Skeletal muscle tissue (tissue), 4 donors: ENCODE results near the gene C16orf89. TPM values are rescaled to one million over a fixed set of nuclear protein-coding genes. Genes with fewer than 3 reads are reported as not detected.

ENCODE experiments used
- H3K27ac ChIP-seq: one replicate; pipeline ENCODE4 v1.7.0; 2013; ENCODE audit warnings: mild to moderate bottlenecking, low read depth, low read length, inconsistent platforms
- H3K27me3 ChIP-seq, 3 donors: one replicate each; pipeline ENCODE4 v1.7.0; 2013; ENCODE audit warnings: low read length in 3 of 3; ENCODE audit not compliant: control insufficient read depth in 3 of 3, insufficient read depth in 3 of 3
- H3K36me3 ChIP-seq, 3 donors: one replicate each; pipeline ENCODE4 v1.7.0; 2013; ENCODE audit warnings: low read length in 3 of 3; ENCODE audit not compliant: control insufficient read depth in 3 of 3, insufficient read depth in 3 of 3
- H3K4me1 ChIP-seq, 3 donors: one replicate each; pipeline ENCODE4 v1.7.0; 2013; ENCODE audit warnings: low read length in 3 of 3, mild to moderate bottlenecking in 3 of 3; ENCODE audit not compliant: control insufficient read depth in 3 of 3, insufficient read depth in 3 of 3
- H3K4me3 ChIP-seq, 3 donors: one replicate each; pipeline ENCODE4 v1.7.0; 2013; ENCODE audit warnings: low read length in 3 of 3
- H3K9ac ChIP-seq, 3 donors: one replicate each; pipeline ENCODE4 v1.7.0; 2013; ENCODE audit warnings: low read length in 3 of 3, mild to moderate bottlenecking in 3 of 3, moderate library complexity in 2 of 3, low read depth in 1 of 3
- H3K9me3 ChIP-seq, 3 donors: one replicate each; pipeline ENCODE4 v1.7.0; 2013; ENCODE audit warnings: low read length in 3 of 3; ENCODE audit not compliant: control insufficient read depth in 3 of 3
- total RNA-seq: library from RNA; depleted of rRNA; stranded (reverse); fragments of >200 nt; gene quantifications from one replicate; pipeline ENCODE4 v1.2.3, GENCODE V29; 2014
- donor health status: Osteomylitis.

C16orf89 gene
- total RNA-seq, 1 donor from 2014 or later: 2.1 TPM

DNA sequence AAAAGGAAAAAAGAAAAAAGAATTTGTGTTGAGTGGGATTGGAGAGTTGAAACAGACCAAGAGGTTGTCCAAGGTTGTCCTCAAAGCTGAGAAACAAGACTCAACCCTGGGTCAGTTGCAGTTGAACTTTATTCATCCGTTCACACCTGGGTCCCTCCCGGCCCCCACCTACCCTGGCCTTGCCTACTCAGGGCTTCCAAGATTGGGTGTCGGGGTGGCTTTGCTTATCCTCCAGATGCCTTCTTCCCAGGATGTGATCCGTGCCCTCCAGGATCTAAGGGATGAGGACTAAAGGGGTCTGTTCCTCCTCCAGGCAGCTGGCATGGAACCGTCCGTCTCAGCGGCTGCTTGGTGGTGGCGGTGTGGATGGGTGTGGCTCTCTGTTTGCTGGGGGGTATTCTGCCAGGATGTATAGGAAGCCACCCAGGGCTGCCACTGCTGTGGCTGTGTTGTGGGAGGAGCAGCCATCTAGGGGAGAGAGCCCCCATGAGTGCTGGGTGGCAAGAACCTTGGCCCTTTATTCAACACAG is 21.7 kb downstream of the C16orf89 start:
- Histone ChIP-seq H3K9me3 (no peaks in the 10 kb centered on the region), H3K27me3 (peaks cover 0 to 6% (median 0%) of the 10 kb centered on the region in 3 donors), H3K4me3 (no peak overlapping the region), H3K9ac (no peak overlapping the region), H3K27ac (no peak overlapping the region), H3K36me3 (no peaks in the 10 kb centered on the region), H3K4me1 (no peaks in the 10 kb centered on the region)

DNA sequence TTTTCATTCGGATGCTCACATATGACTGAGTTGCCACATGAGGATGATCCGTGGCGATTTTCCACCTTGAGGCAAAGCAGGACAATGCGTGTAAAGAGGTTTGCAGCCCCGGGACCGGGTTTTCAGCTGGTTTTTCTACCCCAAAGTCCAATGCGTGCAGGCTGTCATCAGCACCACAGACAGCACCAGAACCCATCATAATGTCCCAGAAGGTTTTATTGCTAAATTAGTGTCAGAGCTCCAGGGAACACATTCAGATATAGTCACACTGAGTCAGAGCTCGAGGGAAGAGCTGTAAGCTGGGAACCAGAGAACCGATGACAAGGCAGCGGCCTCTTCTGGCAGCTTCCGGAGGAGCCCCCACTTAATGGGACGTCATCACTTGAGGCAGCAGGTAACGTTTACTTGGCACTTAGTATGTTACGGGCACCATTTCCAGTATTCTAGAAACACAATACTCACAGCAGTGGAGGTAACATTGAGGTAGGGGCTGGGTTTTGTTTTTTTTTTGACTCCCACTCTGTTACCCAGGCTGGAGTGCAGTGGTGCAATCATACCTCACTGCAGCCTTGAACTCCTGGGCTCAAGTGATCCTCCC is 23.1 kb downstream of the C16orf89 start:
- Histone ChIP-seq H3K4me3 (no peak overlapping the region), H3K36me3 (no peaks in the 10 kb centered on the region), H3K9me3 (no peaks in the 10 kb centered on the region), H3K27ac (no peak overlapping the region), H3K9ac (no peak overlapping the region), H3K27me3 (peaks cover 0 to 6% (median 0%) of the 10 kb centered on the region in 3 donors), H3K4me1 (no peaks in the 10 kb centered on the region)

DNA sequence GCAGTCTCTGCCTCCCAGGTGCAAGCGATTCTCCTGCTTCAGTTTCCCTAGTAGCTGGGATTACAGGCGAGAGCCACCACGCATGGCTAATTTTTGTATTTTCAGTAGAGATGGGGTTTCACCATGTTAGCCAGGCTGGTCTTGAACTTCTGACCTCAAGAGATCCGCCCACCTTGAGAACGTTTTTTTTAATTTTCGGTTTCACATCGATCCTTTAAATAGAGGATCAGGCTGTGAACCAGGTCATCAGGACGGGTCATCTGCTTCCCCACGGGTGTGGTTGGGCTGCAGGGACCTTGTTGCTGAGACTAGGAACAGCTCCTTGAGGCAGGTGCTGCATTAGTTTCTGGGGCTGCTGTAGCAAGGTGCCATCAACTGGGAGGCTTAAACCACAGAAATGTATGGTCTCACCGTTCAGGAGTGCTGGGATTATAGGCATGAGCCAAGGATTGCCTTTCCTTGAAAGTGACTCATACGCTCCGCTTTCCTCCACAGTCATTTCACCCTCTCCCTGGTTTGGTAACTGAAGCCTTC is 24.1 kb downstream of the C16orf89 start:
- no peak overlapping the region for H3K27ac ChIP-seq
- no peaks in the 10 kb centered on the region for H3K9me3 ChIP-seq
- no peaks in the 10 kb centered on the region for H3K36me3 ChIP-seq
- no peak overlapping the region for H3K4me3 ChIP-seq
- H3K9ac ChIP-seq: no peak overlapping the region
- H3K27me3 ChIP-seq: peaks cover 0 to 6% (median 0%) of the 10 kb centered on the region in 3 donors
- no peaks in the 10 kb centered on the region for H3K4me1 ChIP-seq

DNA sequence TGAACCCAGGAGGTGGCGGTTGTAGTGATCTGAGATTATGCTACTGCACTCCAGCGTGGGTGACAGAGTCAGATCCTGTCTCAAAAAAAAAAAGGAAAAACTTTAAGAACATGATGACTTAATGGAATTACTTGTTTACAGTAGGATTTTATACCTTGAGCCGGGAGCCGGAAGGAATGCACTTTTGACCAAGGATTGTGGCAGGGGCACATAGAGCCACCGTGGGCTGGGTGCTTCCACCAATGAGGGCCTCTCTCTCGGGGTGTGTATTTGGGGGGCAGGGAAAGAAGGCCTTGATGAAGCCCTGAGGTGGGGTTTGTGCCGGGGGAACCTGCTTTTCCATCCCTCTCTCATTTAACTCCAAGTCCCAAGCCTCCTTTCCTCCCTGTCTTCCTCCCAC is 25.3 kb downstream of the C16orf89 start:
- Histone ChIP-seq H3K9me3 (no peaks in the 10 kb centered on the region), H3K27me3 (peaks cover 0 to 6% (median 0%) of the 10 kb centered on the region in 3 donors), H3K4me1 (no peaks in the 10 kb centered on the region), H3K9ac (no peak overlapping the region), H3K4me3 (no peak overlapping the region), H3K27ac (no peak overlapping the region), H3K36me3 (no peaks in the 10 kb centered on the region)

DNA sequence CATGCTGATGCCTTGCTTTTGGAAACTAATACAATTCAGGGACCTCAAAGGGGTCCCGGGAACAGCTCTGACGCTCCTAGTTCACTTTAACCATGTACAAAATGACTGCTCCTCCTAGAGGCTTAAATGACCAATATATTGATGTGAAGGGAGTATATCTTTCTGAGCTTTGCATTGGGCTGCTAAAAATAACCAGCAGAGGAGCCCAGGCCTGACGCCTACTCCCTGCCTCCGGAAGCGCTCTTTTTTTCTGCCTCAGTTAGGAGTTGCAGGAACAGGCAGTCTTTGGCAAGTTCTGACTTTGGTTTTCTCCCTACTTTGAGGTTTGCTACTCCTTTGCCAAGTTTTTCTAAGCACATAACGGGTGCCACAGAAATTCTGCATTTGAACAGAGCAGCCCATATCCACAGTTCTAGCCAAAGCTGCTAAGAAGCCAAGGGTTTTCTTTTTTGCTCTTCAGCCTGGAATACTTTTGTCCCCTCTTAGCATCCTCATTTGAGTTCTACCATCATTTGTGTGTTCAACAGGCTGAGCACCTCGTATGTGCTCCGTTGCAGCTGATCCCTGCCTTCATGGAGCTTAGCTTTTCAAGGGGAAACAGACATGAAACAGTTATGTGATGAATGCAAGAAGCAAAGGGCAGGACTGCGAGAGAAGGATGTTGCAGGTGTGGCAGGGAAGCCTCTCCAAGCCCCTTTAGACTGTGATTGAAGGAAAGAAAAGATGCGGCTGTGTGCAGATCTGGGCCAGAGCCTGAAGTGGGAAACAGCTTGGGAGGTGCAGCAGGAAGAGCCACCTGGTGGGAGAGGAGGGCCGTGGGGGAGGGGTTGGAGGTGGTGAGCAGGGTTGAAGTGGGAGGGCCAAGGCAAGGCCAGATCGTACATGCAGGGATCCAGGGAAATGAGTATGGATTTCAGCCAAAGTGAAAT is 29.3 kb downstream of the C16orf89 start:
- Histone ChIP-seq H3K27ac (no peak overlapping the region), H3K4me3 (no peak overlapping the region), H3K9me3 (no peaks in the 10 kb centered on the region), H3K9ac (no peak overlapping the region), H3K27me3 (peaks cover 0 to under 1% (median 0%) of the 10 kb centered on the region in 3 donors), H3K36me3 (peaks cover 0 to 5% (median 2%) of the 10 kb centered on the region in 3 donors), H3K4me1 (peaks cover 13 to 22% (median 13%) of the 10 kb centered on the region in 3 donors)

DNA sequence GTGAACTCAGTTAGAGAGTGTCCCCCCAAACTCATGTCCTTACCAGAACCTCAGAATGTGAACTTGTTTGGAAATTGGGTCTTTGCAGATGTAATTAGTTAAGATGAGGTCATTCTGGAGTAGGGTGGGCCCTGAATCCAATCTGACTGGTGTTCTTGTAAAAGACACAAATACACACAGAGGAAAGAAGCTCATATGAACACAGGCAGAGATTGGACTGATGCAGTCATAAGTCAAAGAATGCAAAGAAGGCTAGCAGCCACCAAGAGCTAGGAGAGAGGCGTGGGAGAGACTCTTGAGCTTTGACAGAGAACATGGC is 29.9 kb downstream of the C16orf89 start:
- Histone ChIP-seq H3K27me3 (no peaks in the 10 kb centered on the region), H3K9me3 (no peaks in the 10 kb centered on the region), H3K4me3 (no peak overlapping the region), H3K9ac (no peak overlapping the region), H3K4me1 (peaks cover 13 to 22% (median 13%) of the 10 kb centered on the region in 3 donors), H3K27ac (no peak overlapping the region), H3K36me3 (peaks cover 0 to 8% (median 5%) of the 10 kb centered on the region in 3 donors)

DNA sequence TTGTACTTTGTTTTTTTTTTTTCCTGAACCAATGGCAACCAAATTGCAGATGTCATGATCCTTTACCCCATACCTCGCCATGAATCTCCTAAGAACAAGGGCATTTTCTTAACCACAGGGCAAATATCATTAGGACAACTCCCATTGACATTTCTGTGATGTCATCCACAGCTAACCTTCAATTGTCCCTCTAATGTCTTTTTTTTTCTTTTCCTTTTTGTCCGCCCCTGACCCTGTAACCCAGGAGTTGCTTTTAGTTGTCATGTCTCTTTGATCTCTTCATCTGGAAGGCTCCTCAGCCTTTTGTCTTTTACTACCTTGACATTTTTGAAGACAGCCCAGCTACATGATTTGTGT is 31.6 kb downstream of the C16orf89 start:
- Histone ChIP-seq H3K4me3 (peak overlapping the region; percentile 72 to 93 (median 90)), H3K4me1 (peaks cover 13 to 22% (median 13%) of the 10 kb centered on the region in 3 donors), H3K36me3 (peaks cover 5 to 8% (median 7%) of the 10 kb centered on the region in 3 donors), H3K27ac (peak overlapping the region; percentile 62), H3K27me3 (no peaks in the 10 kb centered on the region), H3K9me3 (no peaks in the 10 kb centered on the region), H3K9ac (peak overlapping the region; percentile 37 to 85 (median 72))

DNA sequence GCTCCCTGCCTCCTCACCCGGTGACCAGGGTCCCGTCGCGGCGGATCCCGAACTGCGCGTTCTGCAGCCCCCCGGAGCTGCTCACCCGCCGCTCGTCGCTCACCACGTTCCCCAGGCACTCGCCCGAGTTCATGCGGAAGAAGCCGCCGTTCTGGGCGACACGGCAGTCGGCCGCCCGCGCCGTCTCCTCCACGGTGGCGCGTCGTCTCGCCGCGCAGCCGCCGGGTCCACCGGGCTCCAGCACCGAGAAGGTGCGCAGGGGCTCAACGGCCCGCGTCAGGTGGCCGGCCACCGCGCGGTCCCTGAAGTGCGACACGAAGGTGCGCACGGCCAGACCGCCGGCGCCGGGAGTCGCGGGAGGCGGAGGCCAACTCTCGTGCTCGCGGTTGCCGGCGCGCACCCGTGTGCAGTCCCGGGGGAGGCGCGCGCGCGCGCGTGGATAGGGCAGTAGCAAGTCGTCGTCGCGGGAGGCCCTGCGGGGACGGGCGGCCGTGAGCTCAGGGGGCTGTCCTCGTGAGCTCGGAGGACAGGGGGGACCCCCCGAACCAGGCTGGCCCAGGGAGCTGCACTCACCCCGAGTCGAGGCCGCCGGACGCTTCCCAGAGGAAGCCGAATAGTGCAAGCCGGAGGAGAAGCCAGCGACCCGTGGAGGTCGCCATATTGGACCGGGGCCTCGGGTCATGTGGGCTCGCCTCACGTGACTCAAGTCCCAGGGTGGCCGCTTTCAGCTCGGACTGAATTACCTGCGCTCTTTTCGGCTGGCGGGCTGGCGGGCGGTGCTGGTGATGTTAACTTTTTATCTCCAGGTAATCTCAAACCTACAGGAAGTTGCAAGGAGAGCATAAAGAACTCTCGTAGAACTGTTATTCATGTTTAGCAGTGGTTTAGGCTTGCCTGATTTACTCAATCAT is 32.2 kb downstream of the C16orf89 start, which contains the start of gene NAGPA:
Gene NAGPA (minus strand): TSS at position 680 of the 911 bp plus-strand sequence. CDS start 21 bp downstream, at position 659.
- Histone ChIP-seq H3K9me3 (no peaks in the 10 kb centered on the region), H3K36me3 (peaks cover 7 to 12% (median 11%) of the 10 kb centered on the region in 3 donors), H3K27me3 (no peaks in the 10 kb centered on the region), H3K27ac (peak within 1 kb of the TSS; percentile 62), H3K4me1 (peaks cover 13 to 22% (median 13%) of the 10 kb centered on the region in 3 donors), H3K9ac (peak within 1 kb of the TSS; percentile 37 to 85 (median 72)), H3K4me3 (peak within 1 kb of the TSS; percentile 72 to 93 (median 90))

DNA sequence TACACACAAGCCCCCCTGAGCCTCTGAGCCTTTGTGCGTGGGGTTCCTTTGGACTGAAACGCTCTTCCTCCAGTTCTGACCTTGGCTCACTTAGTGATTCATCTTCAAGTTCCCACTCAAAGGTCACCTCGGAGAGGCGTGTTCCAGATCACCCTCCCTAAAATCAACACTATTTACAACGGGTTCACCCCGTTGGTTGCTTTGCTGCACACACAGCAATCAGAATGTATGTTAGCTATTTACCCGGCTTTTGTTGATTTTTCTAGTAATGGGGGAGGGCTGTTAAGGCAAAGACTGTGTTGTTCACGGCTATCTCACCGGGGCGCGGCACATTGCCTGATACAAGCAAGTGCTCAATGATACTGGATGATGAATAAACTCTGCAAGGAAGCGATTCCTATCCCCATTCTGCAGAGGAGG is 33.0 kb downstream of the C16orf89 start:
- no peaks in the 10 kb centered on the region for H3K9me3 ChIP-seq
- H3K4me3 ChIP-seq: peak overlapping the region; percentile 72 to 93 (median 90)
- no peaks in the 10 kb centered on the region for H3K27me3 ChIP-seq
- peak overlapping the region; percentile 37 to 85 (median 72) for H3K9ac ChIP-seq
- H3K27ac ChIP-seq: no peak overlapping the region
- peaks cover 10 to 15% (median 12%) of the 10 kb centered on the region in 3 donors for H3K36me3 ChIP-seq
- H3K4me1 ChIP-seq: peaks cover 13 to 22% (median 13%) of the 10 kb centered on the region in 3 donors
